ENCODE results near the gene ALDH8A1. TPM values are rescaled to one million over a fixed set of nuclear protein-coding genes. Genes with fewer than 3 reads are reported as not detected.
A peak's percentile ranks its signal among the peaks of the same experiment; 100 is the strongest.

The ALDH8A1 gene
- total RNA-seq, 1 donor from 2014 or later: 1.6 TPM

DNA sequence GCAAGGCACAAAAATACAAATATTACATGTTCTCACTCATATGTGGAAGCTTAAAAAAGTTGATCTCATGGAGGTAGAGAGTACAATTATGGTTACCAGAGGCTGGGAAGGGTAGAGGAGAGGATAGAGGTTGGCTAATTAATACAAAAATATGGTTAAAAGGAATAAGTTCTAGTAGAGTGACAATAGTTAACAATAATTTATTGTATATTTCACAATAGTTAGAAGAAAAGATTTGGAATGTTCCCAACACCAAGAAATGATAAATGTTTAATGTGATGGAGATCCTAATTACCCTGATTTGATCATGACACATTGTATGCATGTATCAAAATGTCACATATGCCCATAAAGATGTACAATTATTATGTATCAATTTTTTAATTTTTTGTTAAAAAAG lies 1.8 kb downstream of the ALDH8A1 start:
- DNase-seq (ENCODE audit: low spot score): no peak
- no peaks in the 10 kb centered on the region for H3K27me3 Mint-ChIP-seq (ENCODE audit: insufficient read depth)
- H3K4me1 Mint-ChIP-seq (ENCODE audit: low read depth): no peaks in the 10 kb centered on the region
- no peaks in the 10 kb centered on the region for H3K9me3 Mint-ChIP-seq
- no peak overlapping the region for H3K27ac Mint-ChIP-seq
- H3K4me3 Mint-ChIP-seq: no peak overlapping the region
- intact Hi-C loops (cut with micrococcal nuclease): no loop called here
- no peaks in the 10 kb centered on the region for H3K36me3 Mint-ChIP-seq (ENCODE audit: low read depth)

DNA sequence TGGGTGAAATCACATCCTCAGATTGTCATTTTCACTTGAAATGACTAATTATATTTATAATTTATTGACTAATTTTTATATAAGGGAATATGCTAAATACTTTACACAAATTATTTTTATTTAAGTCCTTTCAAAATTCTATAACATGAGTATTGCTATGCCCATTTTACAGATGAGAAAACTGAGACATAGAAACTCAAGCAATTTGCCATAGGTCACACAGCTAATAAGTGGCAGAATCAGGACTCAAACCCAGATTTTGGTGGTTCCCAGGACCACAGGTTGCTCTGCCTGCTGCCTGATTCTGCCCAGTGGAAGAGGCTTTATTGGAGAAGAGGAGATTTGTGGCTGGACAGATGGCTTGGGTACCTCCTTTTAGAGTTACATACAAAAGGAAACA lies 4.9 kb downstream of the ALDH8A1 start:
- DNase-seq (ENCODE audit: low spot score): no peak
- H3K27ac Mint-ChIP-seq: no peak overlapping the region
- H3K9me3 Mint-ChIP-seq: no peaks in the 10 kb centered on the region
- no peak overlapping the region for H3K4me3 Mint-ChIP-seq
- intact Hi-C loops (cut with micrococcal nuclease): no loop called here
- H3K36me3 Mint-ChIP-seq (ENCODE audit: low read depth): peaks cover 4% of the 10 kb centered on the region
- H3K27me3 Mint-ChIP-seq (ENCODE audit: insufficient read depth): no peaks in the 10 kb centered on the region
- peaks cover 4% of the 10 kb centered on the region for H3K4me1 Mint-ChIP-seq (ENCODE audit: low read depth)

DNA sequence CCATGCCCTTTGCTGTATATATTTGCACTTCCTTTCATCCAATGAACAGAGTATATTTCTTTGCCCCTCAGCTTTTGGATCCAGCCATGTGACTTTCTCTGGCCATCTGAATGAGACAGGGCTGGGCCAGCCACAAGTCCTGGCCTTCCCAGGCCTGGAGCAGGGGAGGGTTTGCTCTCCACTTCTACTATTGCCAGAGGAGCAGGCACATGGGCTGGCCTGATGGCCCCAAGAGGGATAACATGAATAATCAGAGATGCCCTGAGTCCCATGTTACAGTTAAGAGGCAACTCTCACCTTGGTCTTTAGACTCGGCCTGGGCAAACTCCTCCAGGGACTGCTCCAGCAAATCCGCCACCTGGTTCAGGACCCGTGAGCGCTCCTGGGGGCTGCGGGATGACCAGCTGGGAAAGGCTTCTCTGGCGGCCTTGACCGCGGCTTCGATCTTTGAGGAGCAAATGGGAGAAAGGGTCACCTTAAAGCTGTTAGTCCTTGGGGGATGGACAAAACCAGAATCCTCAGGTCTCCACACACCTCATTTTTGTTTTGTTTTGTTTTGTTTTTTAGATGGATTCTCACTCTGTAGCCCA lies 6.3 kb downstream of the ALDH8A1 start:
- Mint-ChIP-seq H3K4me3 (no peak overlapping the region), H3K9me3 (no peaks in the 10 kb centered on the region), H3K36me3 (ENCODE audit: low read depth) (peaks cover 7% of the 10 kb centered on the region), H3K27me3 (ENCODE audit: insufficient read depth) (no peaks in the 10 kb centered on the region), H3K27ac (peak overlapping the region; percentile 69), H3K4me1 (ENCODE audit: low read depth) (peaks cover 18% of the 10 kb centered on the region)
- no peak for DNase-seq (ENCODE audit: low spot score)
- intact Hi-C loops (cut with micrococcal nuclease): loop anchor here (5.0 kb wide), 1 partner anchor 831 kb away; no protein-coding TSS in a partner anchor

DNA sequence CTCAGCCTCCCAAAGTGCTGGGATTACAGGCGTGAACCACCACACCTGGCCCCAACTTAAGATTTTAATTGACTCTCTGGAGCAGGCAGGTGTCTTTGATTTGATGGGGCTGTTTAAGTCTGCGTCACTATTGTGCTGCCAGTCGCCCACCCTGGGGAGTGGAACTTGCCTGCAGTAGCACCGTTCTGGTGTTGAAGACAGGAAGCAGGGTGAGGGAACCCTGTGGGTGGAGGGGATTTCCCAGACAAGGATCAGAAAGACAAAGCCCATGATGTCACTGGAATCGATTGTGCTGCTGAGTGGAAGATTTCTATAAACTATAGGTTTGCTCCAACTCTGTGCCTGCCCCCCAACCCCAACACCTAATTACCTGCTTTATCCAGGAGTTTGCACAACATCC lies 11.0 kb downstream of the ALDH8A1 start:
- no peaks in the 10 kb centered on the region for H3K27me3 Mint-ChIP-seq (ENCODE audit: insufficient read depth)
- intact Hi-C loops (cut with micrococcal nuclease): loop anchor here (1.0 to 2.0 kb wide), 2 partner anchors 30 to 650 kb away; no protein-coding TSS in a partner anchor
- H3K36me3 Mint-ChIP-seq (ENCODE audit: low read depth): peaks cover 19% of the 10 kb centered on the region
- peak; percentile 41 for DNase-seq (ENCODE audit: low spot score)
- H3K27ac Mint-ChIP-seq: peak overlapping the region; percentile 5
- peaks cover 39% of the 10 kb centered on the region for H3K4me1 Mint-ChIP-seq (ENCODE audit: low read depth)
- no peaks in the 10 kb centered on the region for H3K9me3 Mint-ChIP-seq
- no peak overlapping the region for H3K4me3 Mint-ChIP-seq

DNA sequence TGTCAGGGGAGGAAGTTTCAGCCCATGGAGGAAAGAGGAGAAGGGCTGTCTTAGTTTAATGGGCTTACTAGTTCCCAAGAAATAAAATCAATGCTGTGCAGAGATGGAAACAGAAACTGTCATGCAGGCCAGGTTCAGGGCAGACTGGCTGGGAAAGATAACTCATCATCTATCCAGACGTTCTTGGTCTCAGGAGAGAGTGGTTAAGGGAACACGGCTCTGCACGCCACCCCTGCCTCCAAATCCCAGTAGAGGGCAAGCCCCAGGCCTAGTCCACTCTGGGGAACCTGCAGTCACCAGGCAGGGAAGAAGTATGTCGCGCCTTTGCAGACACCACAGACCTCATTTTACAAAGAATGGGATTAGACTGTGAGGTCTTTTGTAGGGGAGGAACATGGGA lies 12.5 kb downstream of the ALDH8A1 start:
- intact Hi-C loops (cut with micrococcal nuclease): no loop called here
- H3K4me3 Mint-ChIP-seq: no peak overlapping the region
- H3K36me3 Mint-ChIP-seq (ENCODE audit: low read depth): peaks cover 21% of the 10 kb centered on the region
- DNase-seq (ENCODE audit: low spot score): no peak
- no peaks in the 10 kb centered on the region for H3K27me3 Mint-ChIP-seq (ENCODE audit: insufficient read depth)
- no peak overlapping the region for H3K27ac Mint-ChIP-seq
- H3K4me1 Mint-ChIP-seq (ENCODE audit: low read depth): peaks cover 39% of the 10 kb centered on the region
- H3K9me3 Mint-ChIP-seq: no peaks in the 10 kb centered on the region

DNA sequence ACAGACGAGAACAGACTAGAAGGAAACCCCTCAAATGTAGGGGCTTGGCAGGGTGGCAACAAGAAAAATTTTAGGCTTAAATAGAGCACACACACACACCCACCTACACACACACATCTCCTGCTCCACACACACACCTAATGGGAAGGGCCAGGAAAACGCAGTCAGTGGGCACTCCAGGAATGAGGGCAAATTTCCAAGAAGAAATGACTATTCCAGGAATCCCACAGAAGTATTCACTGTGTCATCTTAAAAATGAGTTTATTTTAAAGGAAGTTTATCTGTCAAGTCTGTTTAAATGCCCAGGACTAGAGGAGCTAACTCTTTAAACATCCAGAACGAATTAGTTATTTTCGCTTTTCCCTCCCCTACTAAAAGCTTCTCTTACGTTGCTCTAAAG lies 13.0 kb downstream of the ALDH8A1 start:
- Mint-ChIP-seq H3K4me3 (no peak overlapping the region), H3K9me3 (no peaks in the 10 kb centered on the region), H3K4me1 (ENCODE audit: low read depth) (peaks cover 39% of the 10 kb centered on the region), H3K27ac (no peak overlapping the region), H3K27me3 (ENCODE audit: insufficient read depth) (no peaks in the 10 kb centered on the region), H3K36me3 (ENCODE audit: low read depth) (peaks cover 22% of the 10 kb centered on the region)
- no peak for DNase-seq (ENCODE audit: low spot score)
- intact Hi-C loops (cut with micrococcal nuclease): no loop called here

DNA sequence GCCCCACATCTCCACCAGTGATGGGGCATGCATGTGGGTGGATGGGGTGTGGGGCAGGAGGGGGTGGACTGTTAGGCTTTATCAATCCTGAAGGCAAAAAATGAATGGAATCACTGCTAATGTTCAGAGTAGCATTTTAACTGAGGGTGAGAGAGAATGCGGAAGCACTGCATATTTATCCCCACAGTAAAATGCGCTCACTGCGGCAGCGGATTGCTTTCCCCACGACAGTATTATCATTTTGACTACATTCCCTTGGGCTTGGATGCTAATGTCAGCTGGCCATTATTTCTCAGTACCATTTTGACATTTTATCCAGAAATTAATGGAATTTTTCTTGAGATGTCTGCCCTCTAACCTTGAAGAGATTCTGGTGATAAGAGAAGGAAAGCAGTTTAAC lies 13.4 kb downstream of the ALDH8A1 start:
- H3K9me3 Mint-ChIP-seq: no peaks in the 10 kb centered on the region
- intact Hi-C loops (cut with micrococcal nuclease): no loop called here

DNA sequence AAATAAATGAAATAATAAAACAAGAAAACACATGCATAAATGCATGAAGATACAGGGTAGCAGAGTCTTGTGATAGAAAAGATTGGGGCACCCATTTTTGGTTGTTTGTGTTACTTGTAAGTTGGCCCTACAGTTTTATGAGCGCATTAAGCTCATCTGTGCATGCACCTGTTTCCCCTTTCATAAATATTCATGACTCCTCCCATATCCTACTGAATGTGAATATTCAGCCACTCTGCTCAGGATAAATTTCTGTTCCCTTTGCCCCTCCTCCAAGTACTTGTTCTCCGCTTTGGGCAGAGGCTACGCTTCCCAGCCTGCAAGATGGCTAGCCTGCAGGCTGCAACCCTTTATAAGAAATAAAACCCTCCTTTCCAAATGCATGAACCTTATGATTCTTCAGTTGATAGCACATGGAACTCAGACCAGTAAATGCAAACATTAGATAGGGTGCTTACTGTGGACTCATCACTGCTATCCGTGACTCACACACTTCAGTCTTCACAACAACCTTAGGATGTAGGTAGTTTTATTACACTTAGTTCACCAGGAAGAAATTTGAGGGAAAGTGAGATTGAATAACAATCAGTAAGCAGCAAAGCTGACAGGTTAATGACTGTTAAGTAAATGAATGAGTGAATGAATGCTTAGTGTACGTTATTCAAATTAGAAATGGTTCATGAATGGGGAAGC lies 15.0 kb downstream of the ALDH8A1 start:
- H3K9me3 Mint-ChIP-seq: no peaks in the 10 kb centered on the region
- H3K36me3 Mint-ChIP-seq (ENCODE audit: low read depth): peaks cover 22% of the 10 kb centered on the region
- H3K27ac Mint-ChIP-seq: peak overlapping the region; percentile 5
- peaks cover 34% of the 10 kb centered on the region for H3K4me1 Mint-ChIP-seq (ENCODE audit: low read depth)
- intact Hi-C loops (cut with micrococcal nuclease): no loop called here
- no peak for DNase-seq (ENCODE audit: low spot score)
- no peak overlapping the region for H3K4me3 Mint-ChIP-seq
- H3K27me3 Mint-ChIP-seq (ENCODE audit: insufficient read depth): no peaks in the 10 kb centered on the region

More for the DNA sequence above, 13.4 kb downstream of the ALDH8A1 start:
- Mint-ChIP-seq H3K36me3 (ENCODE audit: low read depth) (peaks cover 22% of the 10 kb centered on the region), H3K4me1 (ENCODE audit: low read depth) (peaks cover 39% of the 10 kb centered on the region), H3K4me3 (no peak overlapping the region), H3K27ac (no peak overlapping the region), H3K27me3 (ENCODE audit: insufficient read depth) (no peaks in the 10 kb centered on the region)
- DNase-seq (ENCODE audit: low spot score): no peak

DNA sequence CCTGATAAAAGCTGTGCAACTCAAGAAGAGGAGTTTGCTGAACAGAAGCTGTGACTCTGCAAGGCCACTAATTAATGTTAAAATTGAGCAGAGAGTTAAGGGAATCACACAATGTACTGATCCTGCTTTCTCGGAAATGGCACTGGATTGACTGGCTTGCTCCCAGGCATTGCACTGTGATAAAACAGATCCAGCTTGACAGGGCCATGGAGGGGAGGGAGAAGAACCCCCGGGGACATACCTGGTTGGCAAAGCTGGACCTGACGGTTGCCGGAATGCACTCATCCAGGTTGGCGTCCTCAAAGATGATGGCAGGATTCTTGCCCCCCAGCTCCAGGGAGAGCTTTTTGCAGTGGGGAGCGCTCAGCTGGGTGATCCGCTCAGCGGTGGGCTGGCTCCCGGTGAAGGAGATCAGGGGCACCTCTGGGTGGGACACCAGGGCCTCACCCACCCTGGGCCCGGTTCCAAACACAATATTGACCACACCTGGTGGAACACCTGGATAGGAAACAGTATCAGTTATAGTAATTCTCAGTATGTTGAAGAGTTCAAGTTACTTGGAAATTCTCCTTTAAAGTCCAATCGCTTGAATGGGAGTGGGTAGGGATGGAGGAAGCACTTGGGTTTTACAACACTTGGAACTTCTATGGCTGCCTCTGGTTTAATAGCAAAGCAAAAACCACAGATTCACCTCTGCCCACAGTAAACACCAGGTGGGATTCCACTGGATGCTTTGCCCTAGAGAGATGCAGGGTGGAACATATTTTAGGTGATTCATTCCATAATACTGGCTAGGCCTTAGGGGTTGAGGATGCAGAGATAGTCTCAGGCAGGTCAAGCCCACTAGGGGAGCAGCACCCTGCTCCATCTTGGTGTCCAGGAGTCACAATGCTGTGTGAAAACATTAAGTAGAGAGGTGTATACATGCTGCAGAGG lies 17.1 kb downstream of the ALDH8A1 start:
- intact Hi-C loops (cut with micrococcal nuclease): no loop called here
- no peak for DNase-seq (ENCODE audit: low spot score)
- peaks cover 28% of the 10 kb centered on the region for H3K36me3 Mint-ChIP-seq (ENCODE audit: low read depth)
- no peaks in the 10 kb centered on the region for H3K9me3 Mint-ChIP-seq
- no peaks in the 10 kb centered on the region for H3K27me3 Mint-ChIP-seq (ENCODE audit: insufficient read depth)
- H3K27ac Mint-ChIP-seq: no peak overlapping the region
- H3K4me1 Mint-ChIP-seq (ENCODE audit: low read depth): peaks cover 21% of the 10 kb centered on the region
- no peak overlapping the region for H3K4me3 Mint-ChIP-seq

DNA sequence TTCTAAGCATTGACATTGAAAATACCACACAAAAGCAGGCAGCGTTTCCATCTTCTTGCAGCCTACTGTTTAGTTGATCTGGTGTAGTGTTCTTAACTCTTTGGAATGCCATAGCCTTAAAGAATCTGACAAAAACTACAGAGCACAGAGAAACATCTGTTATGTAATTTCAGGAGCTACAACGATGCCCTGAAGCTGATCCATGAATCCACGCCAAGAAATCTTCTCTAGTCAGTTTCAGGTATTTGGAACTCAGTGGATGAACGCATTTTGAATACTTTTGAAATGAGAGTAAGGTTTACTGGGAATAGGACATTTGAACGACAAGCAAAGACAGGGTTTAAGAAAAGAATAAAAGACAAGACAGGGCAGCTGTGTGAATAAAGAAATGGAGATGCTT lies 17.8 kb downstream of the ALDH8A1 start:
- Mint-ChIP-seq H3K27me3 (ENCODE audit: insufficient read depth) (no peaks in the 10 kb centered on the region), H3K36me3 (ENCODE audit: low read depth) (peaks cover 28% of the 10 kb centered on the region), H3K27ac (no peak overlapping the region), H3K4me1 (ENCODE audit: low read depth) (peaks cover 21% of the 10 kb centered on the region), H3K9me3 (no peaks in the 10 kb centered on the region), H3K4me3 (no peak overlapping the region)
- no peak for DNase-seq (ENCODE audit: low spot score)
- intact Hi-C loops (cut with micrococcal nuclease): no loop called here

DNA sequence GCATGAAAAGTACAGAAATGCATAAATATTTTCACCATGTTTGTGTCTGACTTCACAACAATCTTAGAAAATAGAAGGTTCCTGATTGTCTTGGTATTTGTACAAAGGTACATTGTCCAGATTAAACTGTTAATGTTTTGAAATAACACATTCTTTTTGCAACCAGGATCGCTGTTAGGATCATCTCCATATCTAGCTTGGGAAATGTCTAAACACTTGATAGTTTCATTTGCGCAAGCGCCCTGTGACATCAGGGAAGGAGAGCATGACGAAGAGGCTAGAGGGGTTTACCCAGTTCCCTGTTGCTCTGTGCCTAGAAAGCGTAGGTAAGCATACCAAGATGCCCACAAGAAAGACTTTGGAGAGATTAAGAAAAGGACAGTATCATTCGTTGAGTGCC lies 19.4 kb downstream of the ALDH8A1 start:
- intact Hi-C loops (cut with micrococcal nuclease): no loop called here
- H3K36me3 Mint-ChIP-seq (ENCODE audit: low read depth): peaks cover 23% of the 10 kb centered on the region
- H3K4me1 Mint-ChIP-seq (ENCODE audit: low read depth): peaks cover 10% of the 10 kb centered on the region
- no peaks in the 10 kb centered on the region for H3K9me3 Mint-ChIP-seq
- H3K27me3 Mint-ChIP-seq (ENCODE audit: insufficient read depth): no peaks in the 10 kb centered on the region
- H3K27ac Mint-ChIP-seq: no peak overlapping the region
- DNase-seq (ENCODE audit: low spot score): no peak
- H3K4me3 Mint-ChIP-seq: no peak overlapping the region

DNA sequence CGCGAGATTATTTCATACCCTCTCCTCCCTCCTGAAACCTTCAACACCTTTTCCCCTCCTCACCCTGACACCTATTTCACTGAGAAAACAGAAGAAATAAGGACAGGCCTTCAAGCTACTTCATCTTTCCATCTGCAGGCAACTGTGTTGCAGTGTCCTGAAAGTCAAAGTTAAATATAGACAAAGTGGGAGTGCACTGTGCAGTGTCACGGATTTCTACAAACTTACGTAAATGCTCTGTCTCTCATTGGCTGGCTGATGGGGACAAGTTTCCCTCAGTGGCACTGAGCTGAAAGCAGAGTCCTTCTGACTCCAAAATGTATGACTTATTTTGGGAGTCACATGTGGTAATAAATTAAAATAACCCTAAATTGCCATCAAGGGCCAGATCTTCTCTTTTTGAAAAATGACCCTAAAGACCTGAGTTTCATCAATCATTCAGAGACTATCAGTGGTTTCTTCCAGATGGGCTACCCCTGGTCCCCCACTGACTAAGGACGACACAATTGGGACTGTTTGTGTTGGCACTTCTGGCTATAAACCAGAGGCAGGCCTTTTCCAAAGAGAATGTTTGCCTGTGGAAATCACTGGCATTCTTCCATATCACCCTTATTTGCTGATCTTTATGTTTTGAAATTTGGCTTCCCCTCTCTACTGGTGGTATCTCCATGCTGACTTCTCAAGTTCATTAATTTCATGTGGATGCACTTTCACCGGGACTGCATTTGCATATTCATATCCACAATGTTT lies 21.6 kb downstream of the ALDH8A1 start:
- intact Hi-C loops (cut with micrococcal nuclease): no loop called here
- DNase-seq (ENCODE audit: low spot score): no peak
- no peaks in the 10 kb centered on the region for H3K27me3 Mint-ChIP-seq (ENCODE audit: insufficient read depth)
- no peak overlapping the region for H3K27ac Mint-ChIP-seq
- H3K4me3 Mint-ChIP-seq: no peak overlapping the region
- H3K4me1 Mint-ChIP-seq (ENCODE audit: low read depth): peaks cover 10% of the 10 kb centered on the region
- peaks cover 18% of the 10 kb centered on the region for H3K36me3 Mint-ChIP-seq (ENCODE audit: low read depth)
- H3K9me3 Mint-ChIP-seq: no peaks in the 10 kb centered on the region
